ENCODE measurements around the gene LACRT. TPM values are rescaled to one million over a fixed set of nuclear protein-coding genes. Genes with fewer than 3 reads are reported as not detected.

The LACRT gene
- total RNA-seq, 1 experiment from 2014 or later, result not detected

DNA sequence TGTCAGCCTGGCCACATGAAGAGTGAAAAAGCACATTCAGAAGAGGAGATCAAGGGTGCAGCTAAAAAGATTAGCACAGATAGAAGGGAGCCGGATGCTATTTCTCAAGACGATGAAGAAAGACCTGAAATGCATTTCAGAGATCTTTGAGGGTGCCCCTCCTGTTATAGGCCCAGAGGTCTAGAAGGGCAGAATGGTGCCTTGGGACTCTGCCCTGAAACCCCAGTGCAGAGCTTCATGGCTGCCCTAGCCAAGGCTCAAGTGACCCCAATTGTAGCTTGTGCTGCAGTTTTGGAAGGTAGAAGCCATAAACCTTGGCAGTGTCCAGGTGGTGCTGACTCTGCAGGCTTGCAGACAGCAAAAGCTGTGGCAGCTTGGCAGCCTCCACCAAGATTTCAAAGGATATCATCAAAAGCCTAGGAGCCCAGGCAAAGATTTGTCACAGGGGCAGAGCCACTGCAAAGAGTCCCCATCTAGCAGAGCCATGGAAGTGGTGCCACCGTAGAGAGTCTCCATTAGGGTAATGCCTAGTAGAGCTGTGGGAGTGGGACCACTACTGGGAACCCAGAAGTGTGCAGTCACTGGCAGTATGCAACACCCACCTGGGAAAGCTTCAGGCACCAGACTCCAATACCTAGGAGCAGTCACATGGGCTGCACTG is 6.4 kb downstream of the LACRT start:
- CTCF ChIA-PET, result interaction anchor here (0.6 kb wide), 1 partner anchor 31 kb away, joined by 3 read pairs; no protein-coding TSS in a partner anchor
- POLR2A ChIA-PET, result no interaction called here
- H3K27me3 Mint-ChIP-seq (ENCODE audit: low read depth), result peaks cover 33% of the 10 kb centered on the region
- no peak overlapping the region for H3K4me3 Mint-ChIP-seq
- DNase-seq (ENCODE audit: low spot score) (no peak), ATAC-seq (no peak)
- H3K9me3 Mint-ChIP-seq, result peaks cover 34% of the 10 kb centered on the region
- peaks cover 22% of the 10 kb centered on the region for H3K36me3 Mint-ChIP-seq
- TF ChIP-seq MXD4 (CRISPR knock-in tag; IDR thresholded peaks at IDR 0.05; ENCODE audit: borderline replicate concordance) (no peak), CREB1 (CRISPR knock-in tag; IDR thresholded peaks at IDR 0.05) (no peak)
- H3K4me1 Mint-ChIP-seq, result peaks cover 3% of the 10 kb centered on the region; the same call in 1 of the 2 replicates
- no peak overlapping the region for H3K27ac Mint-ChIP-seq

DNA sequence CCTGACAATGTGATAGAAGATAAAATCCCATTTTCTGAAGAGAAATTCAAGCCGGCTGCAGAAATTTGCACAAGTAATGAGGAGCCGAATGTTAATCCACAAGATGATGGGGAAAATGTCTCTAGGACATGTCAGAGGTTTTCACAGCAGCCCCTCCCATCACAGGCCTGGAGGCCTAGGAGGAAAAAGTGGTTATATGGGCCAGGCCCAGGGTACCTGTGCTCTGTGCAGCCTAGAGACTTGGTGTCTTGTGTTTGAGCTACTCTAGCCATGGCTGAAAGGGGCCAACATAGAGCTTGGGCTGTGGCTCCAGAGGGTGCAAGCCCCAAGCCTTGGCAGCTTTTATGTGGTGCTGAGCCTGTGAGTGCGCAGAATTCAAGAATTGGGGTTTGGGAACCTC is 7.4 kb downstream of the LACRT start:
- Mint-ChIP-seq H3K36me3 (peaks cover 22% of the 10 kb centered on the region), H3K9me3 (peaks cover 34% of the 10 kb centered on the region), H3K4me3 (no peak overlapping the region), H3K27ac (no peak overlapping the region), H3K27me3 (ENCODE audit: low read depth) (peaks cover 39% of the 10 kb centered on the region), H3K4me1 (peaks cover 3% of the 10 kb centered on the region; the same call in 1 of the 2 replicates)
- POLR2A ChIA-PET, result no interaction called here
- DNase-seq (ENCODE audit: low spot score) (no peak), ATAC-seq (no peak)
- no peak for TF ChIP-seq EMX1 (CRISPR knock-in tag; IDR thresholded peaks at IDR 0.05)
- TF ChIP-seq TP53 (CRISPR knock-in tag; IDR thresholded peaks at IDR 0.05), result no peak
- no peak for TF ChIP-seq NR1H2 (CRISPR knock-in tag; IDR thresholded peaks at IDR 0.05)
- TF ChIP-seq, protein P1, sequence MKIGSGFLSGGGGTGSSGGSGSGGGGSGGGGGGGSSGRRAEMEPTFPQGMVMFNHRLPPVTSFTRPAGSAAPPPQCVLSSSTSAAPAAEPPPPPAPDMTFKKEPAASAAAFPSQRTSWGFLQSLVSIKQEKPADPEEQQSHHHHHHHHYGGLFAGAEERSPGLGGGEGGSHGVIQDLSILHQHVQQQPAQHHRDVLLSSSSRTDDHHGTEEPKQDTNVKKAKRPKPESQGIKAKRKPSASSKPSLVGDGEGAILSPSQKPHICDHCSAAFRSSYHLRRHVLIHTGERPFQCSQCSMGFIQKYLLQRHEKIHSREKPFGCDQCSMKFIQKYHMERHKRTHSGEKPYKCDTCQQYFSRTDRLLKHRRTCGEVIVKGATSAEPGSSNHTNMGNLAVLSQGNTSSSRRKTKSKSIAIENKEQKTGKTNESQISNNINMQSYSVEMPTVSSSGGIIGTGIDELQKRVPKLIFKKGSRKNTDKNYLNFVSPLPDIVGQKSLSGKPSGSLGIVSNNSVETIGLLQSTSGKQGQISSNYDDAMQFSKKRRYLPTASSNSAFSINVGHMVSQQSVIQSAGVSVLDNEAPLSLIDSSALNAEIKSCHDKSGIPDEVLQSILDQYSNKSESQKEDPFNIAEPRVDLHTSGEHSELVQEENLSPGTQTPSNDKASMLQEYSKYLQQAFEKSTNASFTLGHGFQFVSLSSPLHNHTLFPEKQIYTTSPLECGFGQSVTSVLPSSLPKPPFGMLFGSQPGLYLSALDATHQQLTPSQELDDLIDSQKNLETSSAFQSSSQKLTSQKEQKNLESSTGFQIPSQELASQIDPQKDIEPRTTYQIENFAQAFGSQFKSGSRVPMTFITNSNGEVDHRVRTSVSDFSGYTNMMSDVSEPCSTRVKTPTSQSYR (CRISPR knock-in tag; IDR thresholded peaks at IDR 0.05), result no peak
- TF ChIP-seq ZNF232 (CRISPR knock-in tag; IDR thresholded peaks at IDR 0.05), result no peak
- no peak for TF ChIP-seq SMAD3 (CRISPR knock-in tag; IDR thresholded peaks at IDR 0.05; ENCODE audit: borderline replicate concordance)
- no peak for TF ChIP-seq ZNF423 (CRISPR knock-in tag; IDR thresholded peaks at IDR 0.05)
- no peak for TF ChIP-seq GABPB1 (CRISPR knock-in tag; IDR thresholded peaks at IDR 0.05)
- TF ChIP-seq GRHL2 (CRISPR knock-in tag; IDR thresholded peaks at IDR 0.05; ENCODE audit: insufficient replicate concordance, severe bottlenecking), result no peak
- no peak for TF ChIP-seq JAZF1 (CRISPR knock-in tag; IDR thresholded peaks at IDR 0.05)
- TF ChIP-seq FOXJ3 (CRISPR knock-in tag; IDR thresholded peaks at IDR 0.05; ENCODE audit: borderline replicate concordance), result no peak
- CTCF ChIA-PET, result no interaction called here

DNA sequence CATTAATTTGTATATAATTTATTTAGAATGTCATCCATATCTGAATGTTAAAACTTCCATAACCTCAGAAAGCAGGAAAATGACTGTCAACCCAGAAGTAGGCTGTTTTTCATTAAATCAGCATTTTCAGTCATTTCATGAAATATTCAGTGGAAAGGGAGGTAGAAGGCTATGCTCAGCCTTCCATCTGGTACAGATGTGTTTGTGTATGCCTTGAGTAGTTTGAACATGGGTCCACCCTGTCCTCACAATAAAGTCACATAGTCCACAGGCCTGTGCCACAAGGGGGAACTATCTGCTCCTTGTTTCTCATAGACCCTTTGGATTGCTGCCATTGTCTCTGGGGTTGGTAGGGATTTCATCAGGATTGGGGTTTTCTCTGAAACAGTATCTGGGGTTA is 9.1 kb downstream of the LACRT start:
- Mint-ChIP-seq H3K4me1 (no peaks in the 10 kb centered on the region), H3K27me3 (ENCODE audit: low read depth) (peaks cover 49% of the 10 kb centered on the region), H3K36me3 (peaks cover 22% of the 10 kb centered on the region), H3K4me3 (no peak overlapping the region), H3K9me3 (peaks cover 34% of the 10 kb centered on the region), H3K27ac (no peak overlapping the region)
- POLR2A ChIA-PET, result no interaction called here
- CTCF ChIA-PET, result no interaction called here
- ATAC-seq (no peak), DNase-seq (ENCODE audit: low spot score) (no peak)
- TF ChIP-seq NFE2L1 (CRISPR knock-in tag; IDR thresholded peaks at IDR 0.05), result no peak
- TF ChIP-seq NFYB (CRISPR knock-in tag; conservative IDR thresholded peaks at IDR 0.05; ENCODE audit: low read depth), result no peak
- no peak for TF ChIP-seq MYBL2 (CRISPR knock-in tag; IDR thresholded peaks at IDR 0.05)
- TF ChIP-seq GRHL2 (CRISPR knock-in tag; IDR thresholded peaks at IDR 0.05; ENCODE audit: insufficient replicate concordance, severe bottlenecking), result no peak
- no peak for TF ChIP-seq SMAD4 (CRISPR knock-in tag; IDR thresholded peaks at IDR 0.05)
- TF ChIP-seq, protein P2, sequence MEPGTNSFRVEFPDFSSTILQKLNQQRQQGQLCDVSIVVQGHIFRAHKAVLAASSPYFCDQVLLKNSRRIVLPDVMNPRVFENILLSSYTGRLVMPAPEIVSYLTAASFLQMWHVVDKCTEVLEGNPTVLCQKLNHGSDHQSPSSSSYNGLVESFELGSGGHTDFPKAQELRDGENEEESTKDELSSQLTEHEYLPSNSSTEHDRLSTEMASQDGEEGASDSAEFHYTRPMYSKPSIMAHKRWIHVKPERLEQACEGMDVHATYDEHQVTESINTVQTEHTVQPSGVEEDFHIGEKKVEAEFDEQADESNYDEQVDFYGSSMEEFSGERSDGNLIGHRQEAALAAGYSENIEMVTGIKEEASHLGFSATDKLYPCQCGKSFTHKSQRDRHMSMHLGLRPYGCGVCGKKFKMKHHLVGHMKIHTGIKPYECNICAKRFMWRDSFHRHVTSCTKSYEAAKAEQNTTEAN (CRISPR knock-in tag; IDR thresholded peaks at IDR 0.05), result no peak
- no peak for TF ChIP-seq RORB (CRISPR knock-in tag; IDR thresholded peaks at IDR 0.05)
- no peak for TF ChIP-seq NR2C2 (CRISPR knock-in tag; IDR thresholded peaks at IDR 0.05)
- TF ChIP-seq, protein P3, sequence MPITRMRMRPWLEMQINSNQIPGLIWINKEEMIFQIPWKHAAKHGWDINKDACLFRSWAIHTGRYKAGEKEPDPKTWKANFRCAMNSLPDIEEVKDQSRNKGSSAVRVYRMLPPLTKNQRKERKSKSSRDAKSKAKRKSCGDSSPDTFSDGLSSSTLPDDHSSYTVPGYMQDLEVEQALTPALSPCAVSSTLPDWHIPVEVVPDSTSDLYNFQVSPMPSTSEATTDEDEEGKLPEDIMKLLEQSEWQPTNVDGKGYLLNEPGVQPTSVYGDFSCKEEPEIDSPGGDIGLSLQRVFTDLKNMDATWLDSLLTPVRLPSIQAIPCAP (CRISPR knock-in tag; IDR thresholded peaks at IDR 0.05), result no peak
- no peak for TF ChIP-seq ESRRA (CRISPR knock-in tag; IDR thresholded peaks at IDR 0.05; ENCODE audit: borderline replicate concordance)
- TF ChIP-seq, protein P4, sequence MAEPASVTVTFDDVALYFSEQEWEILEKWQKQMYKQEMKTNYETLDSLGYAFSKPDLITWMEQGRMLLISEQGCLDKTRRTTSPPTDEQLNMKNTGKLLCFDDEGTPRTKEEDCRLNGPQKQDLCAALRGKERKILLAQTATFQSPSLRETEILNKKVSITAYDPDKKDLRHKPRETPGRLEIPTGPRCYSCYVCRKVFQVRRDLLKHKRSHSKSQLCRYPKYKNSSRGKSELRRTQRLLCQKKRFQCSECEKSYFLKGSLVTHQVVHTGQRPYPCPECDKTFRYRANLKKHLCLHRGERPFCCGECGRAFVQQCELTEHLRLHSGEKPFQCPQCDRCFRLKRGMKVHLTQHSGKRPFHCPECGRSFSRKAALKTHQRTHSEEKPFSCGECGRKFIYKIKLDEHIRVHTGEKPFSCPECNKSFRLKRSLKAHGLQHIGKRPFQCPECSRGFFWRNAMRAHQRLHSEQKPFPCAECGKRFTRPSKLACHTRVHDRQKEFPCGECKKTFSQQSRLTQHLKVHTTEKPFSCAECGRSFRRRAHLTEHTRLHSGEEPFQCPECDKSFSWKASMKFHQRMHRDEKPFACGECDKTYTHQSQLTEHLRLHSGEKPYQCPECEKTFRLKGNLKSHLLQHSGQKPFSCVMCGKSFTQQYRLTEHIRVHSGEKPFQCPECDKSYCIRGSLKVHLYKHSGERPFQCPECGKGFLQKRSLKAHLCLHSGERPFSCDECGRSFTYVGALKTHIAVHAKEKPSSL (CRISPR knock-in tag; conservative IDR thresholded peaks at IDR 0.05), result no peak

Data from WTC11 (cell line).